HFFc6 (cell line): ENCODE measurements around the gene CSF1. TPM values are rescaled to one million over a fixed set of nuclear protein-coding genes. Genes with fewer than 3 reads are reported as not detected.

ENCODE experiments used
- DNase-seq: peaks from one replicate; pipeline ENCODE4 v3.0.0-alpha.2; 2018
- H3K27ac Mint-ChIP-seq: 2 replicates; pipeline ENCODE4 v1.8.0; 2020; ENCODE audit warnings: mild to moderate bottlenecking, mixed read lengths
- H3K27me3 Mint-ChIP-seq: 2 replicates; pipeline ENCODE4 v1.8.0; 2021; ENCODE audit warnings: mild to moderate bottlenecking, moderate library complexity, mixed read lengths; ENCODE audit not compliant: insufficient read depth
- H3K36me3 Mint-ChIP-seq: 2 replicates; pipeline ENCODE4 v1.8.0; 2021; ENCODE audit warnings: low read depth, mixed read lengths
- H3K4me1 Mint-ChIP-seq: 2 replicates; pipeline ENCODE4 v1.8.0; 2020; ENCODE audit warnings: low read depth, mixed read lengths
- H3K4me3 Mint-ChIP-seq: 2 replicates; pipeline ENCODE4 v1.8.0; 2020; ENCODE audit warnings: mild to moderate bottlenecking, moderate library complexity, mixed read lengths
- H3K9me3 Mint-ChIP-seq: 2 replicates; pipeline ENCODE4 v1.8.0; 2020; ENCODE audit warnings: mild to moderate bottlenecking, mixed read lengths
- CTCF ChIP-seq: fragments of 200-600 bp; sonication (generic); IDR thresholded peaks from 2 replicates; pipeline ENCODE4 v1.5.0; 2021; ENCODE audit warnings: antibody characterized with exemption, mild to moderate bottlenecking
- total RNA-seq, 6 experiments: library from RNA; stranded (reverse); fragmentation: NEBNext Ultra II Directional; extraction: Animal tissue kit (Norgen Biotek cat#: 25700); gene quantifications; 2 replicates in 1 of 6; 3 replicates in 5 of 6; pipeline ENCODE4 v1.2.3, GENCODE V29; 2021

The CSF1 gene
- total RNA-seq, 6 experiments from 2014 or later = 28.7 to 79.3 (median 72.4) TPM

DNA sequence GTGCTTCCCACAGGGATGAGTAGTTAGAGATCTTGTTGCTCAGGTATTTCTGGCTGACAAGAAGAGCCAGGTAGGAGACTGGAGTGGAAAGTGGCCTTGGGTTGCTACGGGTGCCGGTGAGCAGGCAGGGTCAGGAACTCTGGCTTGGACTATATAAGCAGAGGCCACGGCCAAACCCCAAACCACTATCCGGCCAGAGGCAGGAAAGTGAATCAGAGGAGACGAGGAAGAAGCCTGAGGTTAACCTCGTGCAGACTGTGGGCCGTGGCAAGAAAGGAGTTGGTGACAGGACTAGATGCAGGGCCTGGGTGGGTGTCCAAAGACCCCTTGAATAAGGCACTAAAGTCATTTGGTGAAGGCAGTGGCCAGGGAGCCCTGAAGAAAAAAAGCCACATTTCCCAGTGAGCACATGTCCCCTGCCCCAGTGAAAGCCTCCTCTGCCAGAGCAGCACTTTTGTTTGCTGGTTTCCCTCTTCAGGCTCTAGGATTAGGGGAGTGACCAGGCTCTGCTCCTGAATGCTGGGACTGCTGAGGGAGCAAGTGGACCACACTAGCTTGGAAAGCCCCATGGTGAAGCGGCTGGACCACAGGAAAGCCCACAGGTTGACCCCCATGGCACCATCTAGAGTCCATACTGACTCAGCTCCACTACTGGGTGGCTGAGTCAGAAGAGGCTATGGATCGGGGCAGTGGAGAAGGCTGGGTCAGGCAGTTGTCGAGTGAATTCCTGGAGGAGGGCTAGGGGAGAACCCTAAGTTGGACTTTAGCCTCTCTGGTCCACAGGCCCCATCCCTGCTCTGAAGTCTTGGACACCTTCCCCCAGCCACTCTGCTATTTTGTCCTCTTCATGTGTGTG lies 23.4 kb downstream of the CSF1 start:
- peaks cover 41% of the 10 kb centered on the region for H3K4me1 Mint-ChIP-seq
- H3K27me3 Mint-ChIP-seq = no peaks in the 10 kb centered on the region; the same call in none of the 2 replicates
- peak; percentile 83 for DNase-seq
- H3K4me3 Mint-ChIP-seq = peak overlapping the region; percentile 23
- peak; percentile 25; the same call in 1 of the 2 replicates for TF ChIP-seq CTCF
- peaks cover 15% of the 10 kb centered on the region for H3K9me3 Mint-ChIP-seq
- peaks cover 17% of the 10 kb centered on the region for H3K36me3 Mint-ChIP-seq
- H3K27ac Mint-ChIP-seq = peak overlapping the region; percentile 83

- Mint-ChIP-seq H3K27me3 (no peaks in the 10 kb centered on the region; the same call in none of the 2 replicates), H3K36me3 (peaks cover 21% of the 10 kb centered on the region), H3K4me1 (peaks cover 36% of the 10 kb centered on the region), H3K27ac (no peak overlapping the region), H3K4me3 (no peak overlapping the region), H3K9me3 (peaks cover 15% of the 10 kb centered on the region)
- no peak for TF ChIP-seq CTCF
- no peak for DNase-seq
These were observed 24.8 kb downstream of the CSF1 start for GRCh38 chr1:109935451-109935900.

- Mint-ChIP-seq H3K27ac (no peak overlapping the region), H3K36me3 (peaks cover 21% of the 10 kb centered on the region), H3K4me1 (peaks cover 22% of the 10 kb centered on the region), H3K9me3 (peaks cover 15% of the 10 kb centered on the region), H3K4me3 (no peak overlapping the region), H3K27me3 (no peaks in the 10 kb centered on the region; the same call in none of the 2 replicates)
- no peak for DNase-seq
- TF ChIP-seq CTCF = no peak
These were observed 27.1 kb downstream of the CSF1 start for GRCh38 chr1:109937738-109938137.

DNA sequence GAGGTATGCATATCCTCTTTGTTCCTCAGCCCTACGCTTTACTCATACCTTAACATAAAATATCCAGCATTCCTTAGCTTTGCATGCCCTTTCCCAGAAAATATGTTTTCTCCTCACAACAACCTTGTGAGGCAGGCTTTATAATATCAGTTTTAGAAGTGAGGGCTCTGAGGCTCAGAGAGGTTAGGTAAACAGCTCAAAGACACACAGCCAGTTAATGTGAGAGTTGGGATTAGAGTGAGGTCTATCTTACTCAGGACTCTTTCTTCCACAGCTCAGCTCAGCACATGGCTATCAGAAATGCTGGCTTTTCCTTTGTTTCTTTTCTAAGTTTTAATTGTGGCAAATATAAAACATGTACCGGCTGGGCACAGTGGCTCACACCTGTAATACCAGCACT lies 27.9 kb downstream of the CSF1 start:
- no peak for TF ChIP-seq CTCF
- peaks cover 21% of the 10 kb centered on the region for H3K36me3 Mint-ChIP-seq
- no peaks in the 10 kb centered on the region; the same call in none of the 2 replicates for H3K27me3 Mint-ChIP-seq

GRCh38 chr1:109942434-109942833 lies 31.8 kb downstream of the CSF1 start:
- peaks cover 11% of the 10 kb centered on the region for H3K36me3 Mint-ChIP-seq
- TF ChIP-seq CTCF = no peak
- no peaks in the 10 kb centered on the region; the same call in none of the 2 replicates for H3K27me3 Mint-ChIP-seq
- DNase-seq = no peak
- H3K9me3 Mint-ChIP-seq = peaks cover 4% of the 10 kb centered on the region
- H3K4me3 Mint-ChIP-seq = no peak overlapping the region
- H3K27ac Mint-ChIP-seq = no peak overlapping the region
- H3K4me1 Mint-ChIP-seq = peaks cover 11% of the 10 kb centered on the region

More for the DNA sequence above, 27.9 kb downstream of the CSF1 start:
- Mint-ChIP-seq H3K9me3 (peaks cover 15% of the 10 kb centered on the region), H3K4me1 (peaks cover 15% of the 10 kb centered on the region), H3K27ac (no peak overlapping the region), H3K4me3 (no peak overlapping the region)
- DNase-seq = no peak
